K562 (cell line): Measurements from ENCODE around the gene ZNF273. TPM values are rescaled to one million over a fixed set of nuclear protein-coding genes. Genes with fewer than 3 reads are reported as not detected.

Experiments used
- BHLHE40 ChIP-seq: IDR thresholded peaks from 2 replicates; pipeline ENCODE4 v1.6.1; 2011; ENCODE audit warnings: low read length, improper control_type of control experiment
- CBX5 ChIP-seq: IDR thresholded peaks from 2 replicates; pipeline ENCODE4 v1.6.1; 2014; ENCODE audit warnings: low read depth, borderline replicate concordance
- CEBPG ChIP-seq, 3 experiments: fragments of 200-800 bp in 1 of 3; sonication (Bioruptor generic) in 1 of 3; sonication (generic) in 1 of 3; formaldehyde crosslinking in 1 of 3; IDR thresholded peaks in 2 of 3; conservative IDR thresholded peaks in 1 of 3; 2 replicates each; pipeline versions ENCODE4 v1.6.1 to v1.8.0; 2016 to 2022; ENCODE audit warnings: missing compliant biosample characterization in 2 of 3, missing genetic modification characterization in 2 of 3, mild to moderate bottlenecking in 1 of 3, missing genetic modification reagents in 1 of 3
- CREM ChIP-seq: IDR thresholded peaks from 2 replicates; pipeline ENCODE4 v1.6.1; 2014; ENCODE audit warnings: antibody characterized with exemption, low read depth
- CSDE1 ChIP-seq, 2 experiments: fragments of 450-650 bp; IDR thresholded peaks; 2 replicates each; pipeline ENCODE4 v1.6.1; 2016; ENCODE audit warnings: mild to moderate bottlenecking in 1 of 2
- ELF1 ChIP-seq: fragments of 200-800 bp; sonication (Bioruptor generic); IDR thresholded peaks from 2 replicates; pipeline ENCODE4 v1.6.1; 2016; ENCODE audit warnings: missing genetic modification characterization, missing compliant biosample characterization
- FIP1L1 ChIP-seq: fragments of 200-400 bp; formaldehyde crosslinking; IDR thresholded peaks from 2 replicates; pipeline ENCODE4 v1.6.1; 2018; ENCODE audit warnings: mild to moderate bottlenecking, low read depth, low read length; ENCODE audit not compliant: poor library complexity, severe bottlenecking
- FOXA3 ChIP-seq, 2 experiments: fragments of 450-650 bp in 1 of 2; sonication (generic) in 1 of 2; formaldehyde crosslinking; IDR thresholded peaks in 1 of 2; conservative IDR thresholded peaks in 1 of 2; 2 replicates each; pipeline versions ENCODE4 v1.4.0 to v1.8.0; 2020 to 2022; ENCODE audit warnings: mild to moderate bottlenecking in 2 of 2, missing genetic modification reagents in 1 of 2
- GABPA ChIP-seq: fragments of 200-800 bp; sonication (Bioruptor generic); conservative IDR thresholded peaks from 2 replicates; pipeline ENCODE4 v1.6.1; 2016; ENCODE audit warnings: low read depth, missing genetic modification characterization, missing compliant biosample characterization
- GABPB2 ChIP-seq: fragments of 250-450 bp; sonication (Bioruptor Pico); conservative IDR thresholded peaks from 2 replicates; pipeline ENCODE4 v1.5.1; 2021; ENCODE audit warnings: mild to moderate bottlenecking
- HDAC1 ChIP-seq, 2 experiments: fragments of 450-650 bp; IDR thresholded peaks; 2 replicates each; pipeline ENCODE4 v1.6.1; 2016 to 2017; ENCODE audit warnings: inconsistent platforms in 1 of 2, mild to moderate bottlenecking in 1 of 2, moderate library complexity in 1 of 2
- ILF3 ChIP-seq: fragments of 450-650 bp; IDR thresholded peaks from 2 replicates; pipeline ENCODE4 v1.6.1; 2018; ENCODE audit warnings: antibody characterized with exemption, mild to moderate bottlenecking, moderate library complexity, borderline replicate concordance
- NCOA2 ChIP-seq, 2 experiments: fragments of 450-650 bp; IDR thresholded peaks; 2 replicates each; pipeline ENCODE4 v1.6.1; 2018; ENCODE audit warnings: mild to moderate bottlenecking in 2 of 2, moderate library complexity in 1 of 2; ENCODE audit not compliant: partially characterized antibody in 2 of 2
- PCBP2 ChIP-seq: fragments of 200-400 bp; formaldehyde crosslinking; IDR thresholded peaks from 2 replicates; pipeline ENCODE4 v1.6.1; 2018; ENCODE audit warnings: low read length, low read depth, mild to moderate bottlenecking, moderate library complexity; ENCODE audit not compliant: poor library complexity, severe bottlenecking
- PML ChIP-seq: IDR thresholded peaks from 2 replicates; pipeline ENCODE4 v1.6.1; 2012; ENCODE audit warnings: low read length, inconsistent platforms
- TCF3 ChIP-seq: sonication (generic); formaldehyde crosslinking; IDR thresholded peaks from 2 replicates; pipeline ENCODE4 v1.4.0; 2020; ENCODE audit warnings: mild to moderate bottlenecking, missing genetic modification reagents
- THAP12 ChIP-seq: fragments of 250-450 bp; sonication (Bioruptor Pico); IDR thresholded peaks from 2 replicates; pipeline ENCODE4 v1.9.0; 2021; ENCODE audit warnings: mild to moderate bottlenecking, inconsistent platforms
- ZNF224 ChIP-seq: sonication (generic); formaldehyde crosslinking; IDR thresholded peaks from 2 replicates; pipeline ENCODE4 v1.8.0; 2022; ENCODE audit warnings: mild to moderate bottlenecking, missing genetic modification reagents
- ZNF263 ChIP-seq: sonication (generic); formaldehyde crosslinking; IDR thresholded peaks from 2 replicates; pipeline ENCODE4 v1.8.0; 2022; ENCODE audit warnings: mild to moderate bottlenecking, missing genetic modification reagents, borderline replicate concordance
- polyA plus RNA-seq, 8 experiments: library from polyadenylated mRNA; depleted of rRNA in 4 of 8; stranded (reverse) in 5 of 8; unstranded in 3 of 8; fragments of >200 nt; fragmentation: Nextera tagmentation in 2 of 8; fragmentation: Illumina TruSeq in 1 of 8; extraction: Ambion mirVana in 2 of 8; extraction: Trizol in 1 of 8; gene quantifications; 2 replicates each; pipeline versions ENCODE4 v1.2.1 to v1.2.3, GENCODE V29; 2011 to 2014; ENCODE audit warnings: inconsistent platforms in 1 of 8, missing spikeins in 1 of 8
- total RNA-seq, 7 experiments: library from RNA; depleted of rRNA in 6 of 7; stranded (reverse); fragments of >200 nt in 6 of 7; fragmentation: Illumina TruSeq in 2 of 7; extraction: Trizol in 2 of 7; gene quantifications; 2 replicates each; pipeline versions ENCODE4 v1.2.1 to v1.2.3, GENCODE V29; 2011 to 2021; ENCODE audit warnings: low replicate concordance in 1 of 7
- TF ChIP-seq, protein P1 (sequence below): IDR thresholded peaks from 2 replicates; pipeline ENCODE4 v1.6.1; 2011; ENCODE audit warnings: borderline replicate concordance, low read depth, mild to moderate bottlenecking, moderate library complexity, low read length; ENCODE audit not compliant: insufficient read depth, poor library complexity, severe bottlenecking
- TF ChIP-seq, protein P2 (sequence below), 2 experiments: IDR thresholded peaks in 1 of 2; conservative IDR thresholded peaks in 1 of 2; 2 replicates each; pipeline ENCODE4 v1.6.1; 2016; ENCODE audit warnings: low read depth in 2 of 2, mild to moderate bottlenecking in 1 of 2, missing compliant biosample characterization in 1 of 2, missing genetic modification characterization in 1 of 2, moderate library complexity in 1 of 2

Gene ZNF273
- total and polyA plus RNA-seq, 9 of the 15 experiments (the other 6 are each of a cell fraction or from before 2014, with no cell fraction given): 13.3 to 37.0 (median 20.7) TPM

DNA sequence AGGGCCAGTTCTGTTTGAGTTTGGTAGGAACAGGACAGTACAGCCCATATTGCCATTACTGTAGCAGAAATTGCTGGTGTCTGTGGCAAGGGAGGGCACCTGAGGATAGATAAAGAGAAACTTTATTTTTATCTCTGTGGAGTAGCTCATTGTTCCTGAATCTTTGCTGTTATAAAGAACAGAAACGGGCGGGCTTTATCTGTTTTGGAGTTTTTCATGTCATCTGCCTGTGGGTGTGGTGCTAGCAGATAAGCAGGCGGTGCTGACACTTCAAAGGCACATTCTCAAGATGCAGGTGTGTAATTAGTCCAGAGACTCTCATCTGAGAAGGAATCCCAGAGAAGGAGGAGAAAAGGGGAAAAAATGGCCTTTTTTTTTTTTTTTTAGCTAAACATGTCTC is 11.5 kb downstream of the ZNF273 start (continued):
- TF ChIP-seq, protein P1, sequence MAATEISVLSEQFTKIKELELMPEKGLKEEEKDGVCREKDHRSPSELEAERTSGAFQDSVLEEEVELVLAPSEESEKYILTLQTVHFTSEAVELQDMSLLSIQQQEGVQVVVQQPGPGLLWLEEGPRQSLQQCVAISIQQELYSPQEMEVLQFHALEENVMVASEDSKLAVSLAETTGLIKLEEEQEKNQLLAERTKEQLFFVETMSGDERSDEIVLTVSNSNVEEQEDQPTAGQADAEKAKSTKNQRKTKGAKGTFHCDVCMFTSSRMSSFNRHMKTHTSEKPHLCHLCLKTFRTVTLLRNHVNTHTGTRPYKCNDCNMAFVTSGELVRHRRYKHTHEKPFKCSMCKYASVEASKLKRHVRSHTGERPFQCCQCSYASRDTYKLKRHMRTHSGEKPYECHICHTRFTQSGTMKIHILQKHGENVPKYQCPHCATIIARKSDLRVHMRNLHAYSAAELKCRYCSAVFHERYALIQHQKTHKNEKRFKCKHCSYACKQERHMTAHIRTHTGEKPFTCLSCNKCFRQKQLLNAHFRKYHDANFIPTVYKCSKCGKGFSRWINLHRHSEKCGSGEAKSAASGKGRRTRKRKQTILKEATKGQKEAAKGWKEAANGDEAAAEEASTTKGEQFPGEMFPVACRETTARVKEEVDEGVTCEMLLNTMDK: no peak
- TF ChIP-seq GABPA (tag) (no peak), CREM (peak; percentile 33; the same call in 1 of the 2 replicates), CEBPG (CRISPR knock-in tag; IDR thresholded peaks at IDR 0.05) (no peak), CEBPG (tag; conservative IDR thresholded peaks at IDR 0.05 in 1 of 2, IDR thresholded peaks at IDR 0.05 in 1 of 2) (no peak), GABPB2 (CRISPR knock-in tag) (no peak), ZNF263 (no peak), THAP12 (CRISPR knock-in tag) (no peak), BHLHE40 (peak; percentile 40; the same call in 1 of the 2 replicates), CSDE1 (IDR thresholded peaks at IDR 0.05) (no peak), PCBP2 (no peak), FIP1L1 (no peak), FOXA3 (CRISPR knock-in tag; conservative IDR thresholded peaks at IDR 0.05 in 1 of 2, IDR thresholded peaks at IDR 0.05 in 1 of 2) (0 out of 4 replicates have a peak, but pooled peaks of 1 of the 2 experiments have one; percentile 3), ILF3 (no peak), TCF3 (CRISPR knock-in tag) (peak; percentile 91), ZNF224 (CRISPR knock-in tag) (no peak), NCOA2 (IDR thresholded peaks at IDR 0.05; ENCODE audit: partially characterized antibody in 2 of 2) (no peak), PML (peak; percentile 81), ELF1 (no peak), HDAC1 (IDR thresholded peaks at IDR 0.05) (0 out of 4 replicates have a peak, but pooled peaks of 1 of the 2 experiments have one; percentile 28), CBX5 (0 out of 2 replicates have a peak, but pooled peaks have one; percentile 46)
- TF ChIP-seq, protein P2, sequence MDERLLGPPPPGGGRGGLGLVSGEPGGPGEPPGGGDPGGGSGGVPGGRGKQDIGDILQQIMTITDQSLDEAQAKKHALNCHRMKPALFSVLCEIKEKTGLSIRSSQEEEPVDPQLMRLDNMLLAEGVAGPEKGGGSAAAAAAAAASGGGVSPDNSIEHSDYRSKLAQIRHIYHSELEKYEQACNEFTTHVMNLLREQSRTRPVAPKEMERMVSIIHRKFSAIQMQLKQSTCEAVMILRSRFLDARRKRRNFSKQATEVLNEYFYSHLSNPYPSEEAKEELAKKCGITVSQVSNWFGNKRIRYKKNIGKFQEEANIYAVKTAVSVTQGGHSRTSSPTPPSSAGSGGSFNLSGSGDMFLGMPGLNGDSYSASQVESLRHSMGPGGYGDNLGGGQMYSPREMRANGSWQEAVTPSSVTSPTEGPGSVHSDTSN (CRISPR knock-in tag; IDR thresholded peaks at IDR 0.05; ENCODE audit: low read depth): no peak
- TF ChIP-seq, protein P2 (tag; conservative IDR thresholded peaks at IDR 0.05; ENCODE audit: low read depth): peak; percentile 74
